ENCODE results near the gene ARHGEF17.

- TF ChIP-seq CTCF (IDR thresholded peaks at IDR 0.05; ENCODE audit: low read length) (no peak), EZH2 (optimal IDR thresholded peaks at IDR 0.05; ENCODE audit: low read depth, low read length) (no peak)
Measured at GRCh38 chr11:73343076-73343873, 35.2 kb downstream of the ARHGEF17 start.

Measured in MM.1S (cell line).